Left cardiac atrium (tissue), 4 donors: ENCODE measurements around the gene ZNF335. TPM values are rescaled to one million over a fixed set of nuclear protein-coding genes. Genes with fewer than 3 reads are reported as not detected.
A peak's percentile ranks its signal among the peaks of the same experiment; 100 is the strongest.
"Not testable (repeated sequence)": the region's sequence is repeated elsewhere in the genome, so short reads cannot be mapped to it uniquely, and the experiment has no call there.

Experiments used
- ATAC-seq, 2 donors: fragments of 200-7000 bp; cut with Tn5 transposase; one replicate each; pipeline ENCODE4 v1.9.1; 2020; ENCODE audit warnings: mild to moderate bottlenecking in 2 of 2, moderate library complexity in 2 of 2
- DNase-seq: peaks from one replicate; pipeline ENCODE4 v3.0.0-alpha.2; 2020
- intact Hi-C, 2 donors: fragments of 100-400 bp; cut with DNase I; formaldehyde crosslinking; loops; one replicate each; pipeline versions ENCODE4 v1.14.1 to v1.15.1; 2022 to 2023
- total RNA-seq, 2 donors: library from RNA; stranded (reverse); fragmentation: NEBNext Ultra II Directional; extraction: Animal tissue kit (Norgen Biotek cat#: 25700); gene quantifications; one replicate each; pipeline ENCODE4 v1.2.1, GENCODE V29; 2021
- donor health status: DM: no; HTN: yes; CAD: no.
- donor health status: DM: no; HTN: yes; CAD: no; lungs with severe emphysema.
- donor health status: DM: yes; HTN: yes; CAD: no.
- donor health status: Dilated cardiomyopathy.

The ZNF335 gene
- total RNA-seq, 2 donors from 2014 or later: 9.1 to 9.8 TPM

DNA sequence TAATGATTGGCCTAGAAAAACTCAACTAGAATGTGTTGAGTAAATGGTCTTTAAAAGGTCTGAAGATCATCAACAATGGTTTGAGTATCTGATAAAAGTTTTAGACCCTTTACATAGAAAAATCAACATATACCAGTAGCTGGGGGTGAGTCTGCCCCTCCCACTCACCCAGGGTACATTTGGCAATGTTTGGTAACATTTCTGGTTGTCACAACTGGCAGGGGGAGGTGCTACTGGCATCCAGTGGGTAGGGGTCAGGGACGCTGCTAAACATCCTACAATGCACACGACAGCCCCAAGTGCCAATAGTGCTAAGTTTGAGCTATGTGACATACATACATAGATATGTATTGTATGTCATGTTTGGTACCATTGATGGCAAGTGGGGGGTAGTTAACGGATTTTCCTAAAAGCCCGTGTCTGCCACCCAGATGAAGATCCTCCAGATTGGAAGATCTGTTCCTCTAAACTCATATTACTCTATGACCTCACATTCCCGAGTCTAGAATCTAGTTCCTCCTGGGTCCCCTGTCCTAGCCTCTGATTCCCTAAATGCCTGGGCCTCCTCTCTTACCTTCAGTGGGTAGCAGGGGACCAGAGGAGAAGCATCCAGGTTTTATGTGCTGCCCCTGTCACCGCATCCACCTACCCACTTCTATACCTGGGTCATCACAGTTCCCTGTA, 34.2 kb upstream of the ZNF335 start:
- intact Hi-C loops: no loop called here
- DNase-seq (no peak), ATAC-seq (no peak)

DNA sequence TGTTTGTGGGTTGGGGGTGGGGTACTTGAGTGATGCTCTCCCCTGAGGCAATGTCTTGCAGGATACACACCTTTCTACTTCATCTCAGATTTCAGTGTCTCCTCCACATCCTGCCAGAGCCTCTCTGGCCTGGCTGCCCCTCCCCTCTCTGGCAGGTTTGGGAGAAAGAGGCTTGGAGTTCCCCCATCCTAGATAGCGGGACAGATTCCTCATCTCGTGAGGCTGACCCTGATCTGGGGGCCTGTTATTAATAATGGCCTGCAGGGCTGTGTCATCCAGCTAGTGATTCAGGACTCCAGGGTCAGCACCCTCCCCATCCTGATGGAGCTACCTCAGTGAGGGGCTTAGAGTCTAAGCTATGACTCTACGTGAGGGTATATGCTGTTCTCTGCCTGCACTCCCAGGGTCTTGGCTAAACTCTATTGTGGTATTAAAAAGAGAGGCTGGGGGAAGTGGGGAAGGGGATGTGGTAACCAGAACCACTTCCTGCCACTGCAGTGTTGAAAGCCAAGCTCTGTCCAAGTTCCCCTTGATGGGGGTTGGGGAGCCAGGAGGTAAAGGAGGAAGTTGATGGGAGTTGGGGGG, 33.0 kb upstream of the ZNF335 start:
- ATAC-seq: peak; percentile 64 to 83
- intact Hi-C loops: no loop called here
- DNase-seq: peak; percentile 39

GRCh38 chr20:46004187-46004586, 32.2 kb upstream of the ZNF335 start:
- intact Hi-C loops: no loop called here
- DNase-seq (no peak), ATAC-seq (peak; percentile 49 to 76)

- ATAC-seq (no peak), DNase-seq (no peak)
- intact Hi-C loops: no loop called here
These were observed 30.0 kb upstream of the ZNF335 start for GRCh38 chr20:46002008-46002407.

DNA sequence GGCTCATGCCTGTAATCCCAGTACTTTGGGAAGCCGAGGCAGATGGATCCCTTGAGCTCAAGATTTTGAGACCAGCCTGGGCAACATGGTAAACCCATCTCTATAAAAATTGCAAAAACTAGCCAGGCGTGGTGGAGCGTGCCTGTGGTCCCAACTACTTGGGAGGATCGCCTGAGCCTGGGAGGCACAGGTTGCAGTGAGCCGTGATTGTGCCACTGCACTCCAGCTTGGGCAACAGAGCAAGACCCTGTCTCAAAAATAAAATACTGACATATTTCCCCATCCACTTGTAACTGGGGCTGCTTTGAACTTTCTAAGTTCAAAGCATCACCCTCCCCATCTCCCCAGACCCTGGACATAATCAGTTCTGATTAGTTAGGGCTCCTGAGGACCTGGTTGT, 29.5 kb upstream of the ZNF335 start:
- DNase-seq (no peak), ATAC-seq (no peak)
- intact Hi-C loops: no loop called here

- no peak for DNase-seq
- no peak for ATAC-seq
- intact Hi-C loops: no loop called here
These were observed 28.4 kb upstream of the ZNF335 start for GRCh38 chr20:46000262-46000996.

DNA sequence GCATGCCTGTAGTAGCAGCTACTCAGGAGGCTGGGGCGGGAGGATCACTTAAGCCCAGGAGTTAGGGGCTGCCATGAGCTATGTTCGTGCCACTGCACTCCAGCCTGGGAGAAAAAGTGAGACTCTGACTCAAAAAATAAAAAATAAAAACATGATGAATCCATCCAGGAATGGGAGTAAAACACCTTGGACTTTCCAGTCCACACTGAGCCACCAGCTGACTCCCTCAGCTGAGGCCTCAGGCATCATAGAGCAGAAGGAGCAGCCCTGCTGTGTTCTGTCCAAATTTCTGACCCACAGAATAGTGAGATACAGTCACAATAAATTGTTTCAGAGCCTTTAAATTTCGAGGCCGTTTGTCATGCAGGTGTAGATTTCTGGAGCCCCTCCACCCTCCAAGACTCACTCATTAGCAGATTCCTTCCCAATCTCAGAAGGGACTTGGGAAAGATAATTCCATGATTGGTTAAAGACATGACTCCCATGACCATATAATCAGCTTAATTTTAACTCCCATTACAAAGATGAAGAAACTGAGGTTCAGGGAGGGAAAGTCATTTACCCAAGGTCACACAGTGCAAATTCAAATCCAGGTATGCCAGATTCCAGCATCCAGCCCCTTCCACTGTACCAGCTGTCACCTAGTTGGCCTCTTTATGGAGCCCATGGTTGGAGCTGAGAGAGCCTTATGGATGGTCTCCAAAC, 27.7 kb upstream of the ZNF335 start:
- DNase-seq (no peak), ATAC-seq (no peak)
- intact Hi-C loops: no loop called here

DNA sequence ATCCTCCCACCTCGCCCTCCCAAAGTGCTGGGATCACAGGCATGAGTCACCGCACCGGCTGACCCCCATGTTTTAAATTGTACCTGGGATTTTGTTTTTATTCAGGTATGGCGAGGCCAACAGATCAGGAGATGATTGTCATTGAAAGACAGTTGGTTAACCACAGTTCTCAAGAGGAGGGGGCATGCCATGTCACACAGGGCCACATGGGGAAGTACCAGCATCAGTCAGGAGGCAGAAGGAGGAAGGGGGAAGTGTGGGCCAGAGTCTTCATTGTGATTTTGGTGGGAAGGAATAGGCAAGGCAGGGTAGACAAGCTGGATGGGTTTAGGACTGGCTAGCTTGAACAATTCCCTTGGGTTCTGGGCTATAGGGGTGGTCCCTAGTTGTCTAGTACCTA, 26.8 kb upstream of the ZNF335 start:
- DNase-seq (no peak), ATAC-seq (peak in 1 of 2 donors; percentile 75)
- intact Hi-C loops: no loop called here

DNA sequence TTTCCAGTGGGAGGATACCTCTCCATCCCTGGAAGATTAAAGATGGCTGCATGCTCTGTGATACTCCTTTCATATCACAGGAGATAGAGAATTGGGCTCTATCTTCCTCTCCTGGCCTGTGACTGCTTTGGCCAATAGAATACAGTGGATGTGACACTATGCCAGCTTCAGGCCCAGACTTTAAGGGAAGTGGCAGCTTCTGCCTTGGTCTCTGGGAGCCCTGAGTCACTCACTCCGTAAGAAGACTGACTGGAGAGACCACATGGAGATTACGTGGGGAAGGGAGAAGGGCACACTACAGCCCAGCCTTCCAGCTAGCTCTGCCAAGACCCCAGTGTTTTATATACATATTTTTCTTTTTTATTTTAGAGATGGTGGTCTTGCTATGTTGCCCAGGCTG, 26.3 kb upstream of the ZNF335 start:
- DNase-seq: no peak
- ATAC-seq: peak; percentile 34 to 73
- intact Hi-C loops: no loop called here

- intact Hi-C loops: no loop called here
- no peak for ATAC-seq
These were observed 25.2 kb upstream of the ZNF335 start for GRCh38 chr20:45997187-45997586.

DNA sequence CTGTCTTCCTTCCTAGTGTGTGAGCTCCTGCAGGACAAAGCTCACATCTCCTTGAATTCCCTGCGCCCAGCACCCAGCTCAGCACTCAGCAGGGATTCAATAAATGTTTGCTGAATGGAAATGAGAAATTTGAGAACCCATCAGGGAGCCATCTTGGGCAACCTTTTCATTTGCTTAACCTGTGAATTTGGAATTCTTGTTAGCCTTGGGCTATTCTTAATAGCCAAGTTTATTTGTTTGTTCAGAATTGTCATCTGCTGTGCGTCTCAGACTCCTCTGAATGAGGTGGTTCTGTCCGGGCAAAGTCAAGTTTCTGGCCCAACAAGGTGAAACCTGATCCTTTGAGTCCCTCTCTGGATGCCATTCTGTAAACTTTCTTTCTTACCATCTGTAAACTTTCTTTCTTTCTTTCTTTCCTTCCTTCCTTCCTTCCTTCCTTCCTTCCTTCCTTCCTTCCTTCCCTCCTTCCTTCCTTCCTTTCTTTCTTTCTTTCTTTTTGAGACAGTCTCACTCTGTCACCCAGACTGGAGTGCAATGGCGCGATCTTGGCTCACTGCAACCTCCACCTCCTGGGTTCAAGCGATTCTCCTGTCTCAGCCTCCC, 23.6 kb upstream of the ZNF335 start:
- intact Hi-C loops, ATAC-seq, DNase-seq: not testable (repeated sequence)

More at GRCh38 chr20:45997187-45997586, 25.2 kb upstream of the ZNF335 start:
- no peak for DNase-seq

- no peak for DNase-seq
- no peak for ATAC-seq
- intact Hi-C loops: no loop called here
These were observed 22.9 kb upstream of the ZNF335 start for GRCh38 chr20:45994761-45995493.

- ATAC-seq: no peak
- intact Hi-C loops: no loop called here
These were observed 21.4 kb upstream of the ZNF335 start for GRCh38 chr20:45993197-45993951.

GRCh38 chr20:45991616-45992015, 19.6 kb upstream of the ZNF335 start:
- ATAC-seq (no peak), DNase-seq (no peak)
- intact Hi-C loops: no loop called here

More at GRCh38 chr20:45993197-45993951, 21.4 kb upstream of the ZNF335 start:
- no peak for DNase-seq

DNA sequence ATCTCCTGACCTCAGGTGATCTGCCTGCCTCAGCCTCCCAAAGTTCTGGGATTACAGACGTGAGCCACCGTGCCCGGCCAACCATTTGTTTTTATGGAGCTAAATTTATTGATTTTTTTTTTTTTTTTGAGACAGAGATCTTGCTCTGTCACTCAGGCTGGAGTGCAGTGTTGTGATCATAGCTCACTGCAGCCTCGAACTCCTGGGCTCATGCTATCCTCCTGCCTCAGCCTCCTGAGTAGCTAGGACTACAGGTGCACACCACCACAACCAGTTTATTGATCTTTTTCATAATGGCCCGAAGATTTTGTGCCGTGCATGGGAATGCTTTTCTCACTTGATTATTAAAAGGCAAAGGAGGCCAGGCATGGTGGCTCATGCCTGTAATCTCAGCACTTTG, 16.8 kb upstream of the ZNF335 start:
- intact Hi-C loops, DNase-seq, ATAC-seq: not testable (repeated sequence)

DNA sequence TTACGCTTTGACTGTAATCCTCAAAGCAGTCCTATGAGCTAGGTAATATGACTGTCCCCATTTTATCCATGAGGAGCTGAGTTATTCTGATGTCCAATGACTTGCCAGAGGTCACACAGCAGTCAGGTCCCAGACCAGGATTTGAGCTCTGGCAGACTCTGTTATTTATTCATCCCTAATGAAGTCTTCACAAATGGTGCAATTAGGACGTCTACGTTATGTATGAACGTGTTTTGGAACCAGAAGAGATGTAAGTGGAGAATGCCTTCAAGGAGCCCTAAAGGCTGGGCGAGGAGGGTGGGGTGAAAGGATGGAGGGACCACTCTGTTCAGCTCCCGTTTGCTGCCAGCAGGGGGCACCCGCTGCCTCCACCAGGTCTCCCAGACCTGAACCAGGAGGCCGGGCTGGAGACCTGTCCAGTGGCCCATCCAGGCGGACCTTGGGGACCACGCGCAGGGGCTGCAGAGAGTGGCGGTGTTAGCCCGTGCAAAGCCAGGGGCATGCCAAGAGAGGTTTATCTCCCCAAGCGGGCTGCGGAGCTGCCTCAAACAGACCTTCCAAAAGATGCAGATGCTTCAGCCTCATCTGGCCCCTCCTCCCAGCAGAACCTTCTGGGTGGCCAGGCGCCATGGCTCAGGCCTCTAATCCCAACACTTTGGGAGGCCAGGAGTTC, 15.2 kb upstream of the ZNF335 start:
- intact Hi-C loops: no loop called here
- ATAC-seq (peak; percentile 82 to 90), DNase-seq (peak; percentile 78)

- intact Hi-C loops: no loop called here
- DNase-seq (no peak), ATAC-seq (no peak)
These were observed 13.6 kb upstream of the ZNF335 start for GRCh38 chr20:45985573-45985972.
